Epithelial cell of esophagus (primary cell): Measurements from ENCODE around the gene HSPBAP1.
"Not testable (repeated sequence)": the region's sequence is repeated elsewhere in the genome, so short reads cannot be mapped to it uniquely, and the experiment has no call there.

ENCODE experiments used
- DNase-seq: peaks from one replicate; pipeline ENCODE4 v3.0.0; 2010; ENCODE audit warnings: low read depth
- H3K4me3 ChIP-seq: 2 replicates; pipeline ENCODE4 v1.5.1; 2011; ENCODE audit warnings: mild to moderate bottlenecking, low read length, control low read depth
- CTCF ChIP-seq: IDR thresholded peaks from 2 replicates; pipeline ENCODE4 v1.5.1; 2011; ENCODE audit warnings: low read depth, mild to moderate bottlenecking, low read length, control low read depth, inconsistent platforms; ENCODE audit not compliant: insufficient read depth; ENCODE audit errors: missing control alignments

Gene HSPBAP1

DNA sequence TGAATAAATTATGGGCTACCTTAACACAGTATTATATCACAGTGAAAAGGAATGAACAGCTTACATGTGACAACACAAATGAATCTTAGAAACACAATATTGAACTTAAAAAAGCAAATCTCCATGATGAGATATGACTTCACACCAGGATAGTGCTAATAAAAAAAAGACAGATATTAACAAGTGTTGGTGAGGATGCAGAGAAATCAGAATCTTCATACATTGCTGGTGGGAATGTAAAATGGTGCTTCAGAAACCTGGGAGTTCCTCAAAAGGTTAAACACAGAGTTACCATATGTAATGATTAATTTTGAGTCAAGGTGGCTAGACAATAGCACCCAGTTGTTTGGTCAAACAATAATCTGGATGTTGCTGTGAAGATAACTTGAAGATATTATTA lies 51.4 kb downstream of the HSPBAP1 start:
- TF ChIP-seq CTCF: no peak
- H3K4me3 ChIP-seq: no peak overlapping the region
- DNase-seq: no peak

- TF ChIP-seq CTCF: no peak
- no peak overlapping the region for H3K4me3 ChIP-seq
- DNase-seq: no peak
Observed at GRCh38 chr3:122739172-122739571, 54.5 kb downstream of the HSPBAP1 start.

DNA sequence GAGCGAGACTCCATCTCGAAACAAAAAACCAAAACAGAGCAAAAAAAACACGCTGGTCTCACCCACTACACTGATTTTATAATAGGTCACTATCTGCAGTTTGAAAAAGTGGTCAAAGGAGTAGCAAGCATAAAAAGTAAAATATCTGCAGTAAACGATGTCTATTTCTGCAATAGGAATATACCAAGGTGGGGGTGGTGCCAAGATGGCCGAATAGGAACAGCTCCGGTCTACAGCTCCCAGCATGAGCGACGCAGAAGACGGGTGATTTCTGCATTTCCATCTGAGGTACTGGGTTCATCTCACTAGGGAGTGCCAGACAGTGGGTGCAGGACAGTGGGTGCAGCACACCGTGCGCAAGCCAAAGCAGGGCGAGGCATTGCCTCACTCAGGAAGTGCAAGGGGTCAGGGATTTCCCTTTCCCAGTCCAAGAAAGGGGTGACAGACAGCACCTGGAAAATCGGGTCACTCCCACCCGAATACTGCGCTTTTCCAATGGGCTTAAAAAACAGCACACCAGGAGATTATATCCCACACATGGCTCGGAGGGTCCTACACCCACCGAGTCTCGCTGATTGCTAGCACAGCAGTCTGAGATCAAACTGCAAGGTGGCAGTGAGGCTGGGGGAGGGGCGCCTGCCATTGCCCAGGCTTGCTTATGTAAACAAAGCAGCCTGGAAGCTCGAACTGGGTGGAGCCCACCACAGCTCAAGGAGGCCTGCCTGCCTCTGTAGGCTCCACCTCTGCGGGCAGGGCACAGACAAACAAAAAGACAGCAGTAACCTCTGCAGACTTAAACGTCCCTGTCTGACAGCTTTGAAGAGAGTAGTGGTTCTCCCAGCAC lies 60.7 kb downstream of the HSPBAP1 start:
- H3K4me3 ChIP-seq, DNase-seq: not testable (repeated sequence)

GRCh38 chr3:122730240-122730639 lies 63.4 kb downstream of the HSPBAP1 start:
- no peak for DNase-seq
- TF ChIP-seq CTCF: no peak
- no peak overlapping the region for H3K4me3 ChIP-seq

GRCh38 chr3:122728756-122729514 lies 64.7 kb downstream of the HSPBAP1 start:
- no peak overlapping the region for H3K4me3 ChIP-seq
- no peak for TF ChIP-seq CTCF
- DNase-seq: no peak

GRCh38 chr3:122728186-122728585 lies 65.4 kb downstream of the HSPBAP1 start:
- no peak for TF ChIP-seq CTCF
- DNase-seq: no peak

GRCh38 chr3:122727766-122728165 lies 65.9 kb downstream of the HSPBAP1 start:
- no peak for DNase-seq

More at GRCh38 chr3:122728186-122728585, 65.4 kb downstream of the HSPBAP1 start:
- H3K4me3 ChIP-seq: no peak overlapping the region

More at GRCh38 chr3:122727766-122728165, 65.9 kb downstream of the HSPBAP1 start:
- TF ChIP-seq CTCF: no peak
- no peak overlapping the region for H3K4me3 ChIP-seq
